ENCODE measurements around the gene MAML3. TPM values are rescaled to one million over a fixed set of nuclear protein-coding genes. Genes with fewer than 3 reads are reported as not detected.

The MAML3 gene
- total and polyA plus RNA-seq, 2 of the 13 experiments (the other 11 are each of a cell fraction or from before 2014, with no cell fraction given) = 0.05 to 0.13 TPM

GRCh38 chr4:139878050-139878449 lies 275.9 kb downstream of the MAML3 start:
- DNase-seq (ENCODE audit: low spot score) (peak; percentile 27), ATAC-seq (peak; percentile 96), FAIRE-seq (peak; percentile 37)
- Histone ChIP-seq H3K36me3 (replicated peaks in 1 of 2; ENCODE audit: control insufficient read depth in 1 of 2, insufficient read depth in 2 of 2, low read length in 2 of 2) (no peaks in the 10 kb centered on the region), H3K4me3 (replicated peaks in 1 of 3; ENCODE audit: insufficient read depth in 1 of 3, low read depth in 2 of 3, low read length in 3 of 3) (no peak overlapping the region), H4K20me1 (ENCODE audit: insufficient read depth, low read length) (no peaks in the 10 kb centered on the region), H3K9me3 (ENCODE audit: low read length) (no peaks in the 10 kb centered on the region), H3K79me2 (ENCODE audit: insufficient read depth, low read length) (no peaks in the 10 kb centered on the region), H3K27ac (ENCODE audit: extremely low read length, insufficient read depth, low read length) (no peak overlapping the region), H2AFZ (ENCODE audit: low read length) (peak overlapping the region; percentile 47), H3K4me1 (ENCODE audit: insufficient read depth, low read length) (peaks cover 17% of the 10 kb centered on the region), H3K27me3 (ENCODE audit: control insufficient read depth in 1 of 2, insufficient read depth in 2 of 2, low read length in 2 of 2) (peaks cover 1 to 8% of the 10 kb centered on the region in 2 experiments; a peak in 1 of 5 replicates), H3K4me2 (ENCODE audit: low read depth, low read length) (no peak overlapping the region), H3K9ac (ENCODE audit: insufficient read depth, low read depth, low read length) (no peak overlapping the region)
- intact Hi-C loops (cut with micrococcal nuclease; ENCODE audit: unreplicated experiment) = no loop called here
- in situ Hi-C loops (cut with HindIII; ENCODE audit: extremely low pct_ligation_motif_present, low pct_unique_long_range_greater_than_20kb) = no loop called here
- BruUV-seq (replicated peaks) = no TSS peak
- 59% methylated on average over 9 of the region's 9 CpGs for WGBS (ENCODE audit: low lambda C conversion rate)
- TF ChIP-seq CTCF (CRISPR knock-in tag; IDR thresholded peaks at IDR 0.05) (peak; percentile 57), FOXK2 (IDR thresholded peaks at IDR 0.05) (no peak), SMC3 (IDR thresholded peaks at IDR 0.05; ENCODE audit: low read length) (peak; percentile 37; the same call in 1 of the 2 replicates), ZNF878 (CRISPR knock-in tag; IDR thresholded peaks at IDR 0.05) (no peak), ZNF781 (CRISPR knock-in tag; IDR thresholded peaks at IDR 0.05; ENCODE audit: borderline replicate concordance, not compliant biosample characterization) (no peak), ZNF550 (CRISPR knock-in tag; IDR thresholded peaks at IDR 0.05; ENCODE audit: borderline replicate concordance) (no peak), SAFB2 (CRISPR knock-in tag; IDR thresholded peaks at IDR 0.05; ENCODE audit: borderline replicate concordance, low read depth) (no peak), STAG1 (CRISPR knock-in tag; IDR thresholded peaks at IDR 0.05) (peak; percentile 73)
- CTCF ChIA-PET (ENCODE audit: low intra/inter-chr PET ratio, low total read pairs) = no interaction called here
- POLR2A ChIA-PET = no interaction called here

Data from HepG2 (cell line).